ENCODE results near the gene ERFE.

DNA sequence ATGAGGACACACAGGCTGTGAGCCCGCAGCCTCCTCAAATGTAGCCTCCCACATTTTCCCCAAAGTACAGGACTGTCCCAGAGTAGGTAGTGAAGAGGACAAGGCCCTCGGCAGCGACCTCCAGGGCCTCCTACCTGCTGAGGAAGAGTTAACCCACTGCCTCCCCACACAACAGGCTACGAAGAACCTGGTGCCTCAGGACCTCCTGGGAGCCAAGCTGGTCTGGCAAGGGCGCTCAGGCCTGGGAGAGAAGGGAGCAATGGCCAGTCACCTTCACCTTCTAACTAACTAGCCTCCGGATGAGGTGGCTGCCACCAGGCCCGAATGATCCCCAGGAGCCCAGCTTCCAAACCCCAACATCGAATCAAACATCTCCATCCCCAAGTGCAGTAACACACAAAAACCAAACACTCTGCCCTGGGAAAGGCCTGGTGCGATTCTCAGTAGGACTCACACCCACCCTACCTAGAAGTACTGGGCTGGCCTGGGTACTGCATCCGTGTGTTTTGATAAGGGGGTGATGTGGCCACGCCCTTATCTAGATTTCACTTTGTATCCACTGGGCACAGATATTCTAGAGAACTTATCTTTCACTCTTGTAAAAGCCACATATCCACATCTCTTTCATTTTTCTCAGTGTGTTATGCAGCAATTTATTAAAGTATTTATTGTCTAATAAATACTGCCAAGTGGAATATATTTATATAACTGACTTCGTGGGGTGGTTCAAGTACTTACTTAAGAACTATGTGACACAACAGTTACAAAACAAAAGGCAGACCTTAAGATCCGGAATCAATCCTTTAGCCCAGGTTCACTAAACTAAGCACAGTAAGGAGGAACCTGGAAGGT, 9.7 kb downstream of the ERFE start:
- TF ChIP-seq, protein P1, sequence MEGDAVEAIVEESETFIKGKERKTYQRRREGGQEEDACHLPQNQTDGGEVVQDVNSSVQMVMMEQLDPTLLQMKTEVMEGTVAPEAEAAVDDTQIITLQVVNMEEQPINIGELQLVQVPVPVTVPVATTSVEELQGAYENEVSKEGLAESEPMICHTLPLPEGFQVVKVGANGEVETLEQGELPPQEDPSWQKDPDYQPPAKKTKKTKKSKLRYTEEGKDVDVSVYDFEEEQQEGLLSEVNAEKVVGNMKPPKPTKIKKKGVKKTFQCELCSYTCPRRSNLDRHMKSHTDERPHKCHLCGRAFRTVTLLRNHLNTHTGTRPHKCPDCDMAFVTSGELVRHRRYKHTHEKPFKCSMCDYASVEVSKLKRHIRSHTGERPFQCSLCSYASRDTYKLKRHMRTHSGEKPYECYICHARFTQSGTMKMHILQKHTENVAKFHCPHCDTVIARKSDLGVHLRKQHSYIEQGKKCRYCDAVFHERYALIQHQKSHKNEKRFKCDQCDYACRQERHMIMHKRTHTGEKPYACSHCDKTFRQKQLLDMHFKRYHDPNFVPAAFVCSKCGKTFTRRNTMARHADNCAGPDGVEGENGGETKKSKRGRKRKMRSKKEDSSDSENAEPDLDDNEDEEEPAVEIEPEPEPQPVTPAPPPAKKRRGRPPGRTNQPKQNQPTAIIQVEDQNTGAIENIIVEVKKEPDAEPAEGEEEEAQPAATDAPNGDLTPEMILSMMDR (conservative IDR thresholded peaks at IDR 0.05) = no peak
- TF ChIP-seq EZH2 (IDR thresholded peaks at IDR 0.05; ENCODE audit: low read depth) = no peak
